Measurements from ENCODE around the gene EXTL1.

DNA sequence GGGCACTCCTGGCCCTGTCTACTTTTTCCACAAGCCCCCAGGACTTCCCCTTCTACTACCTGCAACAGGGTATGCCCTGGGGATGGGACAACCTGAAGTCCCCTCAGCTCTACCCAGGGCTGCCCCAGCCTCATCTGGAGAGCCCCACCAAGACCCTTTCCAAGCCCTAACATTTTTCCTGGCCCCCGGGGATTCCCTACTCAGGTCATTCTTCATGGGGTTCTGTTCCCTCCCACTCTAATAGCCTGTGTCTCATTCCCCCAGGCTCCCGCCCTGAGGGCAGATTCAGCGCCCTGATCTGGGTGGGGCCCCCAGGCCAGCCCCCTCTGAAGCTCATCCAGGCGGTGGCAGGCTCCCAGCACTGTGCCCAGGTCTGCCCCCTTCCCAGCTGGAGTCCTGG, 9.6 kb downstream of the EXTL1 start:
- TF ChIP-seq, protein P1, sequence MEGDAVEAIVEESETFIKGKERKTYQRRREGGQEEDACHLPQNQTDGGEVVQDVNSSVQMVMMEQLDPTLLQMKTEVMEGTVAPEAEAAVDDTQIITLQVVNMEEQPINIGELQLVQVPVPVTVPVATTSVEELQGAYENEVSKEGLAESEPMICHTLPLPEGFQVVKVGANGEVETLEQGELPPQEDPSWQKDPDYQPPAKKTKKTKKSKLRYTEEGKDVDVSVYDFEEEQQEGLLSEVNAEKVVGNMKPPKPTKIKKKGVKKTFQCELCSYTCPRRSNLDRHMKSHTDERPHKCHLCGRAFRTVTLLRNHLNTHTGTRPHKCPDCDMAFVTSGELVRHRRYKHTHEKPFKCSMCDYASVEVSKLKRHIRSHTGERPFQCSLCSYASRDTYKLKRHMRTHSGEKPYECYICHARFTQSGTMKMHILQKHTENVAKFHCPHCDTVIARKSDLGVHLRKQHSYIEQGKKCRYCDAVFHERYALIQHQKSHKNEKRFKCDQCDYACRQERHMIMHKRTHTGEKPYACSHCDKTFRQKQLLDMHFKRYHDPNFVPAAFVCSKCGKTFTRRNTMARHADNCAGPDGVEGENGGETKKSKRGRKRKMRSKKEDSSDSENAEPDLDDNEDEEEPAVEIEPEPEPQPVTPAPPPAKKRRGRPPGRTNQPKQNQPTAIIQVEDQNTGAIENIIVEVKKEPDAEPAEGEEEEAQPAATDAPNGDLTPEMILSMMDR (IDR thresholded peaks at IDR 0.05; ENCODE audit: extremely low read depth in 1 of 2, insufficient read depth in 1 of 2, low read depth in 1 of 2, low read length in 2 of 2), result no peak
- TF ChIP-seq POLR2A (IDR thresholded peaks at IDR 0.05; ENCODE audit: low read depth, low read length), result no peak
- no peak for TF ChIP-seq POLR2AphosphoS5 (IDR thresholded peaks at IDR 0.05; ENCODE audit: insufficient read depth, low read depth, low read length)
